Hepatocyte (in vitro differentiated cells): ENCODE data around the gene ZNF267. TPM values are rescaled to one million over a fixed set of nuclear protein-coding genes. Genes with fewer than 3 reads are reported as not detected.

Source experiments
- DNase-seq: peaks from one replicate; pipeline ENCODE4 v3.0.0-alpha.2; 2016; ENCODE audit warnings: low spot score
- H2AFZ ChIP-seq: fragments of 200-600 bp; sonication (generic); 2 replicates; pipeline ENCODE4 v1.6.0; 2016; ENCODE audit warnings: antibody characterized with exemption, mild to moderate bottlenecking
- H3K27ac ChIP-seq: fragments of 200-600 bp; sonication (generic); 2 replicates; pipeline ENCODE4 v1.5.1; 2016; ENCODE audit warnings: mild to moderate bottlenecking
- H3K27me3 ChIP-seq: fragments of 200-600 bp; sonication (generic); 2 replicates; pipeline ENCODE4 v1.6.1; 2016
- H3K36me3 ChIP-seq: fragments of 200-600 bp; sonication (generic); replicated peaks from 2 replicates; pipeline ENCODE4 v1.5.1; 2016; ENCODE audit warnings: low read depth; ENCODE audit not compliant: insufficient read depth
- H3K4me1 ChIP-seq: fragments of 200-600 bp; sonication (generic); 2 replicates; pipeline ENCODE4 v1.5.1; 2016; ENCODE audit warnings: mild to moderate bottlenecking, moderate library complexity; ENCODE audit not compliant: insufficient read depth
- H3K4me2 ChIP-seq: fragments of 200-600 bp; sonication (generic); 2 replicates; pipeline ENCODE4 v1.6.0; 2016
- H3K4me3 ChIP-seq: fragments of 200-600 bp; sonication (generic); 2 replicates; pipeline ENCODE4 v1.5.1; 2016; ENCODE audit warnings: mild to moderate bottlenecking
- H3K79me2 ChIP-seq: fragments of 200-600 bp; sonication (generic); 2 replicates; pipeline ENCODE4 v1.6.0; 2017; ENCODE audit warnings: mild to moderate bottlenecking
- H3K9me2 ChIP-seq: fragments of 200-600 bp; sonication (generic); replicated peaks from 2 replicates; pipeline ENCODE4 v1.6.0; 2017; ENCODE audit warnings: mild to moderate bottlenecking; ENCODE audit not compliant: insufficient read depth
- H3K9me3 ChIP-seq: fragments of 200-600 bp; sonication (generic); 2 replicates; pipeline ENCODE4 v1.5.1; 2016; ENCODE audit warnings: low read depth, mild to moderate bottlenecking
- H4K20me1 ChIP-seq: fragments of 200-600 bp; sonication (generic); 2 replicates; pipeline ENCODE4 v1.6.0; 2016; ENCODE audit warnings: mild to moderate bottlenecking; ENCODE audit not compliant: insufficient read depth, poor library complexity, severe bottlenecking
- CTCF ChIP-seq: fragments of 200-600 bp; sonication (generic); IDR thresholded peaks from 2 replicates; pipeline ENCODE4 v1.5.1; 2016; ENCODE audit warnings: antibody characterized with exemption, mild to moderate bottlenecking; ENCODE audit not compliant: poor library complexity
- EZH2 ChIP-seq: fragments of 200-600 bp; sonication (generic); IDR thresholded peaks from 2 replicates; pipeline ENCODE4 v1.6.1; 2016; ENCODE audit warnings: antibody characterized with exemption, mild to moderate bottlenecking, borderline replicate concordance
- EZH2phosphoT487 ChIP-seq: fragments of 200-600 bp; sonication (generic); IDR thresholded peaks from one replicate; pipeline ENCODE4 v1.6.1; 2018; ENCODE audit warnings: antibody characterized with exemption, mild to moderate bottlenecking, low read depth, moderate library complexity; ENCODE audit not compliant: unreplicated experiment, severe bottlenecking
- WGBS: methylation state at CpG from one replicate; pipeline ENCODE4 v1.1.6; 2016; ENCODE audit warnings: low lambda C conversion rate; ENCODE audit errors: missing lambda C conversion rate; 5-methylcytosine and 5-hydroxymethylcytosine counted together
- polyA plus RNA-seq: library from polyadenylated mRNA; unstranded; fragments of >200 nt; fragmentation: Nextera tagmentation; extraction: Ambion mirVana; gene quantifications from 2 replicates; pipeline ENCODE4 v1.2.1, GENCODE V29; 2016
- total RNA-seq: library from RNA; depleted of rRNA; stranded (reverse); fragments of >200 nt; gene quantifications from 2 replicates; pipeline ENCODE4 v1.2.3, GENCODE V29; 2014

ZNF267 gene
- total and polyA plus RNA-seq, 2 experiments from 2014 or later: 6.4 to 18.2 TPM

- peaks cover 3% of the 10 kb centered on the region for H4K20me1 ChIP-seq
- H2AFZ ChIP-seq: no peak overlapping the region
- H3K4me3 ChIP-seq: peak overlapping the region; percentile 93
- peak overlapping the region; percentile 85 for H3K4me2 ChIP-seq
- H3K4me1 ChIP-seq: peaks cover 31% of the 10 kb centered on the region
- peaks cover 59% of the 10 kb centered on the region for H3K79me2 ChIP-seq
- H3K9me2 ChIP-seq: no peaks in the 10 kb centered on the region
- no peaks in the 10 kb centered on the region for H3K36me3 ChIP-seq
- DNase-seq: no peak
- no peaks in the 10 kb centered on the region for H3K27me3 ChIP-seq
- peak overlapping the region; percentile 98 for H3K27ac ChIP-seq
- whole genome bisulfite sequencing: 77% methylated on average over 5 of the region's 5 CpGs
- H3K9me3 ChIP-seq: no peaks in the 10 kb centered on the region
- no peak for TF ChIP-seq CTCF
- no peak for TF ChIP-seq EZH2phosphoT487
- no peak for TF ChIP-seq EZH2
These were observed 1.7 kb downstream of the ZNF267 start for GRCh38 chr16:31875112-31875803.

GRCh38 chr16:31875928-31876547, 2.4 kb downstream of the ZNF267 start:
- Histone ChIP-seq H3K9me3 (no peaks in the 10 kb centered on the region), H2AFZ (no peak overlapping the region), H3K79me2 (peaks cover 67% of the 10 kb centered on the region), H3K9me2 (no peaks in the 10 kb centered on the region), H3K4me2 (peak overlapping the region; percentile 85), H3K4me3 (no peak overlapping the region), H3K4me1 (peaks cover 31% of the 10 kb centered on the region), H3K27ac (peak overlapping the region; percentile 98), H3K36me3 (no peaks in the 10 kb centered on the region), H3K27me3 (no peaks in the 10 kb centered on the region), H4K20me1 (peaks cover 3% of the 10 kb centered on the region)
- WGBS: 78% methylated on average over 4 of the region's 4 CpGs
- DNase-seq: no peak
- no peak for TF ChIP-seq EZH2phosphoT487
- no peak for TF ChIP-seq EZH2
- TF ChIP-seq CTCF: no peak

- DNase-seq: peak; percentile 63
- no peak overlapping the region for H2AFZ ChIP-seq
- peaks cover 78% of the 10 kb centered on the region for H3K79me2 ChIP-seq
- peaks cover 31% of the 10 kb centered on the region for H3K4me1 ChIP-seq
- H3K36me3 ChIP-seq: no peaks in the 10 kb centered on the region
- peaks cover 3% of the 10 kb centered on the region for H4K20me1 ChIP-seq
- TF ChIP-seq EZH2phosphoT487 (no peak), EZH2 (no peak), CTCF (no peak)
- peak overlapping the region; percentile 85 for H3K4me2 ChIP-seq
- no peaks in the 10 kb centered on the region for H3K9me3 ChIP-seq
- H3K27ac ChIP-seq: peak overlapping the region; percentile 98
- H3K4me3 ChIP-seq: no peak overlapping the region
- 68% methylated on average over 5 of the region's 5 CpGs for WGBS
- H3K9me2 ChIP-seq: no peaks in the 10 kb centered on the region
- H3K27me3 ChIP-seq: no peaks in the 10 kb centered on the region
These were observed 3.6 kb downstream of the ZNF267 start for GRCh38 chr16:31876951-31877828.
